Left renal pelvis (tissue), 4 donors: ENCODE data around the gene RBAK. TPM values are rescaled to one million over a fixed set of nuclear protein-coding genes. Genes with fewer than 3 reads are reported as not detected.
"Not testable (repeated sequence)": the region's sequence is repeated elsewhere in the genome, so short reads cannot be mapped to it uniquely, and the experiment has no call there.

Experiments used
- DNase-seq, 4 donors: peaks; one replicate each; pipeline ENCODE4 v3.0.0-alpha.2; 2013; ENCODE audit warnings: low read depth in 4 of 4, low spot score in 3 of 4
- polyA plus RNA-seq, 4 donors: library from polyadenylated mRNA; unstranded; fragments of 120-200 nt; gene quantifications; one replicate each; pipeline ENCODE4 v1.2.1, GENCODE V29; 2013; ENCODE audit not compliant: insufficient read length in 4 of 4

The RBAK gene
- polyA plus RNA-seq, 4 donors, result 14.2 to 27.9 (median 22.6) TPM

GRCh38 chr7:5047127-5047526, 1.5 kb downstream of the RBAK start:
- not testable (repeated sequence) for DNase-seq

- no peak for DNase-seq
These were observed 5.0 kb downstream of the RBAK start for GRCh38 chr7:5050676-5051075.

- not testable (repeated sequence) for DNase-seq
These were observed 6.1 kb downstream of the RBAK start for GRCh38 chr7:5051731-5052130.

- no peak for DNase-seq
These were observed 7.5 kb downstream of the RBAK start for GRCh38 chr7:5053175-5053574.

GRCh38 chr7:5063698-5064097, 18.0 kb downstream of the RBAK start:
- no peak for DNase-seq

- no peak for DNase-seq
These were observed 18.9 kb downstream of the RBAK start for GRCh38 chr7:5064391-5065106.

GRCh38 chr7:5065107-5065407, 19.4 kb downstream of the RBAK start:
- no peak for DNase-seq

- no peak for DNase-seq
These were observed 22.9 kb downstream of the RBAK start for GRCh38 chr7:5068521-5068920.

- DNase-seq, result no peak
These were observed 24.5 kb downstream of the RBAK start for GRCh38 chr7:5070206-5070605.

- DNase-seq, result not testable (repeated sequence)
These were observed 29.5 kb downstream of the RBAK start for GRCh38 chr7:5075187-5075586.

- DNase-seq, result no peak
These were observed 32.1 kb downstream of the RBAK start for GRCh38 chr7:5077740-5078139.

- no peak for DNase-seq
These were observed 37.1 kb downstream of the RBAK start for GRCh38 chr7:5082806-5083205.

- DNase-seq, result no peak
These were observed 37.7 kb downstream of the RBAK start for GRCh38 chr7:5083311-5083711.

- no peak for DNase-seq
These were observed 40.6 kb downstream of the RBAK start for GRCh38 chr7:5086256-5086655.

GRCh38 chr7:5088228-5088833, 42.7 kb downstream of the RBAK start:
- not testable (repeated sequence) for DNase-seq

- DNase-seq, result no peak
These were observed 43.2 kb downstream of the RBAK start for GRCh38 chr7:5088906-5089305.

GRCh38 chr7:5093948-5094347, 48.3 kb downstream of the RBAK start:
- DNase-seq, result no peak

GRCh38 chr7:5094641-5095040, 49.0 kb downstream of the RBAK start:
- DNase-seq, result no peak

GRCh38 chr7:5116359-5116758, 70.7 kb downstream of the RBAK start:
- DNase-seq, result no peak

GRCh38 chr7:5117095-5117970, 71.7 kb downstream of the RBAK start:
- DNase-seq, result no peak
